Dermis microvascular lymphatic vessel endothelial cell (primary cell): ENCODE measurements around the gene DOCK4. TPM values are rescaled to one million over a fixed set of nuclear protein-coding genes. Genes with fewer than 3 reads are reported as not detected.

ENCODE experiments used
- DNase-seq, 2 donors: peaks; one replicate each; pipeline versions ENCODE4 v3.0.0 to v3.0.0-alpha.2; 2010; ENCODE audit warnings: low read depth in 2 of 2
- total RNA-seq: library from RNA; depleted of rRNA; stranded (reverse); fragments of >200 nt; gene quantifications from 2 replicates; pipeline ENCODE4 v1.2.1, GENCODE V29; 2014

Gene DOCK4
- total RNA-seq, 1 donor from 2014 or later, result 59.7 TPM

- DNase-seq, result peak in 1 of 2 donors; percentile 23
Observed at GRCh38 chr7:112018305-112019030, 187.7 kb downstream of the DOCK4 start.

- DNase-seq, result no peak
Observed at GRCh38 chr7:112015146-112015545, 191.1 kb downstream of the DOCK4 start.

GRCh38 chr7:112014347-112014746 is 191.9 kb downstream of the DOCK4 start:
- no peak for DNase-seq

GRCh38 chr7:112013274-112013673 is 192.9 kb downstream of the DOCK4 start:
- no peak for DNase-seq

GRCh38 chr7:112012242-112012641 is 194.0 kb downstream of the DOCK4 start:
- no peak for DNase-seq

GRCh38 chr7:112010994-112011393 is 195.2 kb downstream of the DOCK4 start:
- DNase-seq, result peak in 1 of 2 donors; percentile 43

- DNase-seq, result no peak
Observed at GRCh38 chr7:112010109-112010508, 196.1 kb downstream of the DOCK4 start.

- peak; percentile 23 to 73 for DNase-seq
Observed at GRCh38 chr7:112009081-112009480, 197.1 kb downstream of the DOCK4 start.

GRCh38 chr7:112007185-112007584 is 199.0 kb downstream of the DOCK4 start:
- DNase-seq, result no peak

GRCh38 chr7:112006071-112006470 is 200.1 kb downstream of the DOCK4 start:
- DNase-seq, result no peak

- DNase-seq, result peak in 1 of 2 donors; percentile 39
Observed at GRCh38 chr7:112005205-112005775, 200.9 kb downstream of the DOCK4 start.

- DNase-seq, result peak; percentile 14 to 58
Observed at GRCh38 chr7:112001091-112001826, 204.9 kb downstream of the DOCK4 start.

- peak in 1 of 2 donors; percentile 57 for DNase-seq
Observed at GRCh38 chr7:111998326-111998725, 207.9 kb downstream of the DOCK4 start.

- no peak for DNase-seq
Observed at GRCh38 chr7:111997546-111997945, 208.7 kb downstream of the DOCK4 start.

- no peak for DNase-seq
Observed at GRCh38 chr7:111992601-111993000, 213.6 kb downstream of the DOCK4 start.

GRCh38 chr7:111990643-111991042 is 215.6 kb downstream of the DOCK4 start:
- no peak for DNase-seq

GRCh38 chr7:111987886-111988285 is 218.3 kb downstream of the DOCK4 start:
- no peak for DNase-seq

GRCh38 chr7:111987115-111987826 is 218.9 kb downstream of the DOCK4 start:
- DNase-seq, result peak in 1 of 2 donors; percentile 59

GRCh38 chr7:111986601-111987000 is 219.6 kb downstream of the DOCK4 start:
- DNase-seq, result no peak

- no peak for DNase-seq
Observed at GRCh38 chr7:111985798-111986197, 220.4 kb downstream of the DOCK4 start.

- DNase-seq, result no peak
Observed at GRCh38 chr7:111982804-111983203, 223.4 kb downstream of the DOCK4 start.

- DNase-seq, result no peak
Observed at GRCh38 chr7:111982133-111982532, 224.1 kb downstream of the DOCK4 start.
